Astrocyte (in vitro differentiated cells and primary cell): ENCODE results near the gene PNKD.

Experiments
- EZH2 ChIP-seq: IDR thresholded peaks from 2 replicates; pipeline ENCODE4 v1.6.1; 2012; ENCODE audit warnings: mild to moderate bottlenecking, low read length, inconsistent platforms; ENCODE audit not compliant: insufficient read depth
- TF ChIP-seq, protein P1 (sequence below): IDR thresholded peaks from 2 replicates; pipeline ENCODE4 v1.5.1; 2011; ENCODE audit warnings: low read depth, mild to moderate bottlenecking, inconsistent platforms, low read length, moderate library complexity; ENCODE audit not compliant: insufficient read depth

GRCh38 chr2:218269900-218270720 is at the start of gene PNKD, which contains the start of gene AAMP:
- TF ChIP-seq, protein P1, sequence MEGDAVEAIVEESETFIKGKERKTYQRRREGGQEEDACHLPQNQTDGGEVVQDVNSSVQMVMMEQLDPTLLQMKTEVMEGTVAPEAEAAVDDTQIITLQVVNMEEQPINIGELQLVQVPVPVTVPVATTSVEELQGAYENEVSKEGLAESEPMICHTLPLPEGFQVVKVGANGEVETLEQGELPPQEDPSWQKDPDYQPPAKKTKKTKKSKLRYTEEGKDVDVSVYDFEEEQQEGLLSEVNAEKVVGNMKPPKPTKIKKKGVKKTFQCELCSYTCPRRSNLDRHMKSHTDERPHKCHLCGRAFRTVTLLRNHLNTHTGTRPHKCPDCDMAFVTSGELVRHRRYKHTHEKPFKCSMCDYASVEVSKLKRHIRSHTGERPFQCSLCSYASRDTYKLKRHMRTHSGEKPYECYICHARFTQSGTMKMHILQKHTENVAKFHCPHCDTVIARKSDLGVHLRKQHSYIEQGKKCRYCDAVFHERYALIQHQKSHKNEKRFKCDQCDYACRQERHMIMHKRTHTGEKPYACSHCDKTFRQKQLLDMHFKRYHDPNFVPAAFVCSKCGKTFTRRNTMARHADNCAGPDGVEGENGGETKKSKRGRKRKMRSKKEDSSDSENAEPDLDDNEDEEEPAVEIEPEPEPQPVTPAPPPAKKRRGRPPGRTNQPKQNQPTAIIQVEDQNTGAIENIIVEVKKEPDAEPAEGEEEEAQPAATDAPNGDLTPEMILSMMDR: no peak
- TF ChIP-seq EZH2: no peak
